NCI-H2227 (cell line): Measurements from ENCODE around the gene WWOX.
A peak's percentile ranks its signal among the peaks of the same experiment; 100 is the strongest.

Experiments used
- DNase-seq: peaks from one replicate; lab custom pipeline; 2025; ENCODE audit not compliant: unreplicated experiment; lab: John Stamatoyannopoulos, UW

Gene WWOX

GRCh38 chr16:79171504-79171903, 1072.0 kb downstream of the WWOX start:
- peak; percentile 27 for DNase-seq

DNA sequence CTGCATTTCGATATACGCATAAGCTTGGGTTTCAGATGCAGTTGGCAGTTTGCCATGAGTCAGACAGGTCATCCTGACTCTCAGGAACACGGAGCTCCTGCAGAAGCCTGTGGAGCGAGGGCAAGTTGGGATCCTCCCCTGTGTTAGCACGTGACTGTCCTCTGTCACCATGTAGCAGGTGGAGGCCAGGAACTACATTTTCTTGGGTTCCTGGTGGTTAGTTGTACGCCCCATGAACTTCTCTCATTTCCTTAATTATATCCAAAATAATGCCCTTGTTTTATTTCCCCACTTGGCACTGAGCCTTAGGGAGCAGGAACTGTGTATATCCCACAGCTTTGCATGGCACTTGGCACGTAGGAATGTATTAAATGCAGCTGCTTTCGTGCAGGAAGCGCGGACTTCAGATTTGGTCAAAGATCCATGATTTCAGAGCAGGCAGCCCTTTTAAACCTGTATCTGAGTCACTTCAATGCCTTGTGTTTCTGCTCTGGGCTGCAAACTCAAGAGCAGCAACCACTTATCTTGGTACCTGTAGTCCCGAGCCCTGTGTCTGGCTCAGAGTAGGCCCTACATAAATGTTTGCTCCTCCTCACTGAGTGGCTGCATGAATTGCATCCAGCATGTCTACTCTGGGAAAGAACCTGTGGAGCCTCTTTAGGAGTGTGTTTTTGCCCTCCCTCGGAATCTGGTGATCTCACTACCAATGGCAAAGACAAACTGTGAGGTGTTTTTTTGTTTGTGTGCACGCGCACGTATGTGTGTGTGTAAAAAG, 1072.7 kb downstream of the WWOX start:
- peak; percentile 87 for DNase-seq

- no peak for DNase-seq
Observed at GRCh38 chr16:79172976-79173500, 1073.6 kb downstream of the WWOX start.

DNA sequence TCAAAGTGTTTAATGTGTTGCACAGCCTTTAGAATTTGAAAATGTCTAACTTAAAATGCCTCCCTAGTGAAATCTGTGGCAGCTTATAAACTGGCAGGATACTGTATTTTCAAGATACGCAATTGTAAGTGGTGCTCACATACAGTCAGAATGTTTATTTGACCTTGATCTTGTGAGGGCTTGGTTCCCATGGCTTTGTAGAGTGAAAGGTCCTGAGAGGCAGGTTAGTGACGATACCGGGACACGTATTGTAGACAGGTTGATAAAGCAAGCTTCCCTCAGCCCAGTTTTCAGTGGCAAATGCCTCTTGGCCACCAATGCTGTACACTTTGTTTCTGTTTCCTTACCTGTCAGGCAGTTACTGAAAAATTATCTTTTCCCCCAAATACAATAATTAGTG, 1074.5 kb downstream of the WWOX start:
- DNase-seq: no peak

GRCh38 chr16:79175286-79176057, 1076.0 kb downstream of the WWOX start:
- DNase-seq: no peak

- DNase-seq: no peak
Observed at GRCh38 chr16:79177018-79177417, 1077.6 kb downstream of the WWOX start.

DNA sequence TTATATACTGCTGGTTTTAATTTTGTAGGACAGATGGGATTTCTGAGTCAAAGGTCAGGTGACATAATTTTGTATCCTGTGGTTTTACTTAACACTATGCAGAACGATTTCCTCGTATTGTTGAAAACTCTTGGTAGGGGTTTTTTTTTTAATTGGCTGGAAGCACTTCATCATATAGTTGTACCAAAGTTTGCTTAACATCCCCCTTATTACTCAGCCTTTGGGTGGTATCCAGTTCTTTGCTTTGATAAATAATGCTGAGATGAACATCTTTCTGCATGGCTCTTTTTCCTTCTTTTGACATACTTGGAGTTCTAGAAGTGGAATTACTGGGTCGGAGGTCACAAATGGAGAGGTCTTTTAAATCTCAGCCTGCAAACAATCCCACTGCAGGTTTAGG, 1082.0 kb downstream of the WWOX start:
- DNase-seq: no peak

- DNase-seq: no peak
Observed at GRCh38 chr16:79182616-79183015, 1083.2 kb downstream of the WWOX start.

GRCh38 chr16:79183571-79183970, 1084.1 kb downstream of the WWOX start:
- no peak for DNase-seq

- no peak for DNase-seq
Observed at GRCh38 chr16:79184464-79185030, 1085.1 kb downstream of the WWOX start.

DNA sequence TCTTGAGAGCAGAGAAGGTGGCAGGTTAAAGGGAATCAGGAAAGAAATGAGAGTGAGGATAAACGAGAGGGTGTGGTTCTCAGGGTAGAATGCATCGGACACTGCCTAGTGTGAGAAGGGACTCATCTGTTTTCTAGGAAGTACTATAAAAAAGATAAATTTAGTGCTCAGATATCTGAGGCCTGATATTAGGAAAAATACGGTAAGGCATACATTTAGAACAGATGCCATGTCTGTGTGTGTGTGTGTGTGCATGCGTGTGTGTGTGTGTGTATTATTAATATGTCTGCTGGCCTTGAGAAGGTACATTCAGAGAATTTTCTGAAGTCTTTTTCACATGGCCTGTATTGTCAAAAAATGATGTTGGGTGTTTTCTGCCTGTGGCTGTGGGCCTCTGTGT, 1086.3 kb downstream of the WWOX start:
- peak; percentile 14 for DNase-seq

GRCh38 chr16:79186196-79186595, 1086.7 kb downstream of the WWOX start:
- DNase-seq: no peak

DNA sequence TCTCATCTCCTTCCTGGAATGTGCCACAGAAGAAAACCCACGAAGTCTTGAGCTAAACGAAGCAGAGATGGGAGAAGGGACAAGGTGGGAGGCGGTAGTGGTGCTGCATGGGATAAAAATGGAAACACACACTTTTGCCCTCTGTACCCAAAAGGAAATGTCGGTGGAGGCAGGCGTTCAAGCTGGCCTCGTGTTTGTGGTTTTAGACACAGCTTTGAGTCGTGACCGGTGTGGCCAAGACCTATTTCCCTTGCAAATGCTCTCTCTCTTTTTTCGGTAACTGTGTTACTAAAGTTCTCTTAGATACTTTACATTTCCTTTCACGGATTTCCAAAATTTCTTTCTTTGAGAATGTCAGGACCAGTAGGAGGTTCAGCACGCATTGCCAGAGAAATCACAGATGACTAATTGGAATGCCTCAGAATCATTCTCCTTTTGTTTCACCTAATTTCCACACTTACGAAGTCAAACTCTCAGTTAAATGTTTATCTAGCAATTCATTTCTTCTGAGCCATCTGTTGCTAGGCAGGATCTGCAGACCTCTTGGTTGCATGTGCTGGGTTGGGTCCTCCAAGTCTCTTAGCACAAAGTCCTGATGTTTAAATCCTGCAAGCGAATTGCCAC, 1088.8 kb downstream of the WWOX start:
- no peak for DNase-seq

DNA sequence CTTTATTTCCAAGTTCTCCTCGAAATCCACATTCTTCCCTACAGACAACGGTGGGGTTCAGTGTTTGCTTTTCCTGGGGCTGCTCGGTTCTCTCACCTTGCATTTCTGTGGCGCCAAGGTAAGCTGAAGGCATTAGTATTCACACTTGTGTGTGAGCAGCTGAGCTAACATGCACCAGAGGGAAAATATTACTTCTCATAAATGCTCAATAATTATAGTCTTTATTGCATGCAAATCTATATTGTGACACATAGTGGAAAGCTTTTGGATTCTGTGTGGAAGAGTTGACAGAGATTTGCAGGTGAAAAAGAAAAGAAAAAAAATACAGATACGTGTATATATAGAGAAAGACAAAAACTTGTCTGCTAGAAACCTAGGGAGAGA, 1089.3 kb downstream of the WWOX start:
- no peak for DNase-seq

DNA sequence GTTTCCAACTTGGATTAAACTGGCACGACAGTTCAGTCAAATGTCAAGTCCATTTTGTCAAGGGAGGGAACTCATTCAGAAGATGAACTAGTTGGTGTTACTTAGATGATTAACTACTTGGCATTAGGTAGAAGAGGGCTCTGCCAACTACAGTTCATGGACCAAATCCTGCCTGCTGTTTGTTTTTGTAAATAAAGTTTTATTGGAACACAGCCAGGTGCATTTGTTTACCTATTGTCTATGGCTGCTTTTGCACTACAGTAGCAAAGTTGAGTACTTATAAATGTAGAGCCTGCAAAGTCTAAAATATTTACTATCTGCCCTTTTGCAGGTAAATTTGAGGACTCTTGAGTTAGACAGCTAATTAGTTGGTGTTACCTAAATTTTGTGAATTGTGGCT, 1091.1 kb downstream of the WWOX start:
- no peak for DNase-seq

DNA sequence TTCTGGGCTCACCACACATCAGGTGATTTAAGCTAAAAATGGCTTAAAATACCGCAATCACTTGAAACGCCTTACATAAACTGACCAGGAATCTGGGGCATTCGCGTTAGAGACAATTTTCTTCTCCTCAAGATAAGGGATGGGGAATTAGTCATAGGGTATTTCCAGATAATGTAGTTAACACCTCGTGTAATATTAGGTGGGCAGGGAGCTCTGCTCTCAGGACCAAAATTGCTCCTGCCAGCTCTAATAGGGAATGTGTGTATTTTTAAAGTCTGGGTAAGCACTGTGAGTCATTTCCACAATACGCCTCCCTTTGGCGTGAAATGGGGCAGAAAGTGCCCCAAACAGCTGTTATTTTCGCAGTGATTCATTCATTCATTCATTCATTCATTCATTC, 1092.5 kb downstream of the WWOX start:
- no peak for DNase-seq

GRCh38 chr16:79192904-79193303, 1093.5 kb downstream of the WWOX start:
- DNase-seq: no peak

DNA sequence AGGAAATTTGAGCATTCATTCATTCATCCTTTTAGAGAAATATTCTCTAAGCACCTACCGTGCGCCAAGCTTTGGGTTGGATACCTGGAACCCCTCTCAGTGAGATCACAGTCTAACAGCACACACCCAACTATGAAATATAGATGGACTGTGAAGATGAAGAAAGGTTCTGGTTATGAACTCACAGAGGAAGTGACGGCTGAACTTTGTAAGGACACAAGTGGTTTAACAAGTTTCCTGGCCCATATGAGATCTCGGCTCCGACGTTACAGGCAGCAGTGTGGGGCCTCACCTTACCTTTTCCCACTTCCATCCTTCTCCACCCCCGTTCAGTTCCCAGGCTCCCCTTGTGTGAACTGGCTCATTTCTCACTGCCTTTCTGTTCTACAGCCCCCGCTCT, 1094.8 kb downstream of the WWOX start:
- DNase-seq: no peak

DNA sequence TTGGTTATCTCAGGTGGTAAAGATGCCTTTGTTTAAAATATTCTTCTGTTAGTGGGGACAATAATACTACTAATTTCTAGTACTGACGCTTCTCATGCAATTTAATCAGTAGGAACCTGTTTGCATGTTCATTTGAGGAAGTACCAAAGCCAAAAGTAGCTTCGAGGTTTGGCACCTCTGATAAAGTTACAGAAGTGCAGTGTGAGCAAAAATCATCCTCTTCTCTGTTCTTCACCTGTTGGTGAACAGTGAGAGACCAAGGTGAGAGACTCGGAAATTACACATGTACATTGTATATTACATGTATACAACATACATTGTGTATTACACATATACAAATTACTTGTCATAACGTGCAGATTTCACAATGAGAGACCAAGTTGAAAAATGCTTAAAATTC, 1096.5 kb downstream of the WWOX start:
- no peak for DNase-seq

DNA sequence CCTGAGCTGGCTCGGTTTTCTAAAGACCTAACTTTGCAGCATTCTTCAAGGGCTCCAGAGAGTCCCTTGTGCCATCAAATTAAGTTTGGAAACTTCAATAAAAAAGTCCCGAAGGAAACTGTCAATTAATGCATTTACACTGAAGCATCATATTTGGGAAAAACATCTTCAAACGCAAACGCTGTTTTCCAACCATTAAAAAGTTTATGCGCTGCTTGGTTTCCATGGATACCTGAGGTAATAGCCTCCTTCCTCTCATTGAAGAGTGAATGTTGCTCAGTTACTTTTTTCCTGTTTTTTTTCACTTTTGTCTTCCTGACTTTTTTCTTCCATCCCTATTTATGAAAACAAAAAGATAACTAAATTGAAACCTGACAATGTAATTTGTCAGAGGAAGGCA, 1102.0 kb downstream of the WWOX start:
- DNase-seq: no peak

DNA sequence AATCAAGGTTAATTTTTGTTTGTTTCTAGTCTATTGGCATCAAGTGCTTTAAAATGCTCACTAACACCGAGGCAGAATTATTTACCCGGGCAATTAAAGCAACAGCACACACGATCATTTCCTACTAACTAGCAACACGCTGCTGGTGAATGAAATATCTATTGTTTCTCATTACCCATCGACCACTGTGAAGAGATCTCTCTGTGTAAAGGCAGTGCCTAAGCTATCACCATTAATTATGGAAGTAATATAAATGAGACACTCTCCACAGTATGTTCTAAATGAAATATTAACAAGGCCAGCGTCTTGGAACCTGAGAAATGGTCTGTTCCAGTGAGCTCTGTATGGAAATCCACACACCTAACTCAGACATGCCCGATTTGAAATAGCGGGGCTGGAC, 1103.5 kb downstream of the WWOX start:
- no peak for DNase-seq

- DNase-seq: no peak
Observed at GRCh38 chr16:79204486-79204885, 1105.0 kb downstream of the WWOX start.
